C4-2B (cell line): ENCODE data around the gene HDAC4.

Source experiments
- H3K27ac ChIP-seq: fragments of 450-650 bp; 2 replicates; pipeline ENCODE4 v1.5.1; 2017
- CTCF ChIP-seq: fragments of 450-650 bp; conservative IDR thresholded peaks from 2 replicates; pipeline ENCODE4 v1.5.1; 2017; ENCODE audit warnings: mild to moderate bottlenecking
- ZFX ChIP-seq: fragments of 450-650 bp; IDR thresholded peaks from 2 replicates; pipeline ENCODE4 v1.6.1; 2017

Gene HDAC4

GRCh38 chr2:239234191-239235175 is 166.3 kb downstream of the HDAC4 start:
- H3K27ac ChIP-seq, result no peak overlapping the region
- TF ChIP-seq CTCF (no peak), ZFX (no peak)

GRCh38 chr2:239233576-239233975 is 167.2 kb downstream of the HDAC4 start:
- H3K27ac ChIP-seq, result no peak overlapping the region
- TF ChIP-seq CTCF (no peak), ZFX (no peak)

DNA sequence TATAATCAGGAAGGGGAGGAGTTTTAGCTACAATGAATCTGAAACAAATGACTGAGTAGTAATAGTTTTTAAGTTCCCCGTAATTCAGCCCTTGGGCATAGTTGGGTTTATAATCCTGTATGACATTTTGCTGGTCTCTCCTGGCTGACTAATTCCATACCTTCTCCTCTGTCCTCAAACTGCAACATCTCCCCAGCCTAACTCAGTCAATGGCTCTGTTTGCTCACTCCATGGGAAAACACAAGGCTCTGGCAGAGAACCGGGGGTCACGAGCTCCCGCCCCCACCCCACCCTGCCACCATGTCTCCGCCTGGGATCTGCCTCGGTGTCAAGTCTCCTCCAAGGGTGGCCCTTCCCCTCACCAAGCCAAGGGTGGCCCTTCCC is 168.6 kb downstream of the HDAC4 start:
- TF ChIP-seq CTCF, result no peak
- no peak for TF ChIP-seq ZFX
- no peak overlapping the region for H3K27ac ChIP-seq

- TF ChIP-seq CTCF (no peak), ZFX (no peak)
- no peak overlapping the region for H3K27ac ChIP-seq
These were observed 169.3 kb downstream of the HDAC4 start for GRCh38 chr2:239231231-239232194.

- no peak overlapping the region for H3K27ac ChIP-seq
- TF ChIP-seq CTCF (no peak), ZFX (no peak)
These were observed 170.3 kb downstream of the HDAC4 start for GRCh38 chr2:239230318-239231052.

GRCh38 chr2:239229545-239230279 is 171.1 kb downstream of the HDAC4 start:
- H3K27ac ChIP-seq, result no peak overlapping the region
- TF ChIP-seq CTCF (no peak), ZFX (no peak)
